HG03025 (cell line): ENCODE data around the gene PTAFR.

Experiments
- ATAC-seq: cut with Tn5 transposase; IDR thresholded peaks from one replicate; pipeline ENCODE4 v1.9.1; 2021; ENCODE audit warnings: mild to moderate bottlenecking, moderate library complexity; ENCODE audit not compliant: unreplicated experiment, low FRiP score

Gene PTAFR

DNA sequence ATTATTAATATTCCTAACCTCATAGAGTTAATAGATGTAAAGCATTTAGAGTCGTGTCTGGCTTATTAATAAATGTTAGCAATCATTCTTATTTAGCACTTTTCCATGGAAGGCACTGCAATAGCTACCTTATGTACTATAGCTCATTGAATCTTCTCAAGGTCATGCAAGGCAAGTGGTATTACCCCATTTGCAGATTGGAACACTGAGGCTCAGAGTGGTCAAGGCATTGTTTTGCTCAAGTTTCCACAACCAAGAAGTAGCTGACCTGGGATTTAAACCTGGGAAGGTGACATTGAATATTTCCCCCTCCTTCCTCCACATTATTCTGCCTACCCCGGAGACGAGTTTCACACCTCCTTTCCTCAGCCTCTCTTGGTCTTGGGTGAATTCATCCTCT, 50.3 kb downstream of the PTAFR start:
- ATAC-seq = no peak

DNA sequence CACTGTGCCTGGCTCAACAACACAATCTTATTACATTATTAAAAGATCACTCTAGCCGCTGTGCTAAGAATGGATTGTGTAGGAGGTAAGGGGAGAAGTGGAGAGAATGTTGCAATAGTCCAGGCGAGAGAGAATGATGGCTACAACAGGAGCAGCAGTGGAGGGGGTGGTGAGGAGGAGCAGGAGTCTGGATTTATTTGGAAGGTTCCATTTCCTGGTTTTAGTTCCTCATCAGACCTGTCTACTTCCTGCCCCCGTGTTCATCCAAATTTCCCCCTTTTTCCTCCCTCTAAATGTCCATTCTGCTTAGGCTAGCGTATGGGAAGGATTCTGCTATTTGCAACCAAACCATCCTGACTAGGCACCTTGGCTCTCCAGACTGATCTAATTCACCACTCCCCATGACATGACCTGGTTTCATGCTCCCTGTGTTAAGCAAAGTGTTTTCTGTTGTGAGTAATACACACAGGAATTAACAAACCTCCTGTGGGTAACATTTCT, 53.0 kb downstream of the PTAFR start:
- no peak for ATAC-seq

DNA sequence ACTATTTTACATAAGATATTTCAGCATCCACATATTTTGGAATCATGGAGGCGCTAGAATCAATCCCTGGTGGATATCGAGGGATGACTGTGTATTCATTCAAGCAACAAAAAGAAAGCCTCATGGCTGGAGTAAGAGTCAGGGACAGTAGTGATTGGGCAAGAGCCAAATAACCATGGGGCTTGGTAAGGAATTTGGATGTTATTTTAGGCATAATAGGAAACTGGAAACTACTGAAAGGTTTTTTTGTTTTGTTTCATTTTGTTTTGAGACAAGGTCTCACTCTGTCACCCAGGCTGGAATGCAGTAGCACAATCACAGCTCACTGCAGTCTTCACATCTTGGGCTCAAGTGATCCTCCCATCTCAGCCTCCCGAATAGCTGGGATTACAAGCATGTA, 54.3 kb downstream of the PTAFR start:
- ATAC-seq = no peak

DNA sequence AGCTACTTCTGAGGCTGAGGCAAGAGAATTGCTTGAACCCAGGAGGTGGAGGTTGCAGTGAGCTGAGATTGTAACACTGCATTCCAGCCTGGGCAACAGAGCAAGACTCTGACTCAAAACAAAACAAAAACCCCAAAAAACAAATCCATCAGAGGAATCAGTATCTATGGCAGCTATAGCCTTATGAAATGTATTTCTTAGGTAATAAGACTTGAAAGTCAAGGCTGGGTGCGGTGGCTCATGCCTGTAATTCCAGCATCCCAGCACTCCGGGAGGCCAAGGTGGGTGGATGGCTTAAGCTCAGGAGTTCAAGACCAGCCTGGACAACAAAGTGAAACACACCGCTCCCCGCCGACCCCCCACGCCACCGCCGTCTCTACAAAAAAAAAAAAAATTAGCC, 56.9 kb downstream of the PTAFR start:
- no peak for ATAC-seq

DNA sequence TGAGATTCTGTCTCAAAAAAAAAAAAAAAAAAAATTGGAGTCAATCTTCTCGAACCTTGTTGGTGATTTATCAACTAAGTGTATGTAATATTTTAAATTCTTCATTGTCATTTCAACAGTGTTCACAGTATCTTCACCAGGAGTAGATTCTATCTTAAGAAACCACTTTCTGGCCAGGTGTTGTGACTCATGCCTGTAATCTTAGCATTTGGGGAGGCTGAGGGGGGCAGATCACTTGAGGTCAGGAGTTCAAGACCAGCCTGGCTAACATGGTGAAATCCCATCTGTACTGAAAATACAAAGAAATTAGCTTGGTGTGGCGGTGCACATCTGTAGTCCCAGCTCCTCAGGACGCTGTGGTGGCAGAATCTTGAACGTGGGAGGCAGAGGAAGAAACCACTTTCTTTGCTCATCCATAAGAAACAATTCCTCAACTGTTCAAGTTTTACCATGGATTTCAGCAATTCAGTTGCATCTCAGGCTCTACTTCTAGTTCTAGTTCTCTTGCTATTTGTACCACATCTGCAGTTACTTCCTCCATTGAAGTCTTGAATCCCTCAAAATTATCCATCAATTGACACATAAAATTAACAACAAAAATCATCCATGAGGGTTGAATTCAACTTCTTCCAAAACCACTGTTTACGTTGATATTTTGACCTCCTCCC, 57.7 kb downstream of the PTAFR start:
- no peak for ATAC-seq

DNA sequence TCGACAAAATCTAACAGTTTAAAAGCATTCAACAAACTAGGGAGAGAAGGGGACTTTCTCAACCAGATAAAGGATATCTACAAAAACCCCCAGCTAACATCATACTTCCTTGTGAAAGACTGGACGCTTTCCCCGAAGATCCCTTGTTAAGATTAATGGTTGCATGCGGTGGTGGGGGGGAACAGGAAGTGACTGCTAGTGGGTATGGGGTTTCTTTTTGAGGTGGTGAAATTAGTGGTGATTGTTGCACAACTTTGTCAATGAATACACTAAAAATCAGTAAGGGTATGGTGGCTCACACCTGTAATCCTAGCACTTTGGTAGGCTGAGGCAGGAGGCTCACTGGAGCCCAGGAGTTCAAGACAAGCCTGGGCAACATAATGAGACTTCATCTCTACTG, 61.2 kb downstream of the PTAFR start:
- ATAC-seq = no peak

DNA sequence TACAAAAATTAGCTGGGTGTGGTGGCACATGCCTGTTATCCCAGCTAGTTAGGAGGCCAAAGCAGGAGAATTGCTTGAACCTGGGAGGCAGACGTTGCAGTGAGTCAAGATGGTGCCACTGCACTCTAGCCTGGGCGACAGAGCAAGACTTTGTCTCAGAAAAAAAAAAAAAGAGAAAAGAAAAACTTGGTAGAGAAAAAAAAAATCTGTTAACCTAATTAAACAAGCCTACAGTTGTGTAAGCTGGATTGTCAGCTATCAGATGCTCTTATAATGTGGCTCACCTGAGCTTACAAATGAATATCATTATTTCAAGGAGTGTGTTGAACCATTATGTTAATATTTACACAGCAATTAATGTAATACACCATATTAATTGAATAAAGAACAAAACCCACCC, 61.6 kb downstream of the PTAFR start:
- no peak for ATAC-seq

DNA sequence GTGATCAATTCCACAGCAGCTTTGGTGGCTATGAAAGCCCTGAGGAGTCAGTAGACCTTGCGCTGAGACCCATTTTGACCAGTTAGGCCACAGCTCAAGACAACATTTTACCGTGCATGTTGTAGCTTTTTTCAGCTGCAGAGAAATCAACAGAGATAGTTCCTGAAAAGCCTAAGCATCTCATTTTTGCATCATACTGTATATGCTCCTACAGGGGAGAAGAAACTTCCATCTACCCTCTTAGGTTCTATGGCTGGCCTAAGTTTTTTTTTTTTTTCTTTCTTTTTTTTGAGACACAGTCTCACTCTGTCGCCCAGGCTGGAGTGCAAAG, 63.3 kb downstream of the PTAFR start:
- ATAC-seq = no peak

DNA sequence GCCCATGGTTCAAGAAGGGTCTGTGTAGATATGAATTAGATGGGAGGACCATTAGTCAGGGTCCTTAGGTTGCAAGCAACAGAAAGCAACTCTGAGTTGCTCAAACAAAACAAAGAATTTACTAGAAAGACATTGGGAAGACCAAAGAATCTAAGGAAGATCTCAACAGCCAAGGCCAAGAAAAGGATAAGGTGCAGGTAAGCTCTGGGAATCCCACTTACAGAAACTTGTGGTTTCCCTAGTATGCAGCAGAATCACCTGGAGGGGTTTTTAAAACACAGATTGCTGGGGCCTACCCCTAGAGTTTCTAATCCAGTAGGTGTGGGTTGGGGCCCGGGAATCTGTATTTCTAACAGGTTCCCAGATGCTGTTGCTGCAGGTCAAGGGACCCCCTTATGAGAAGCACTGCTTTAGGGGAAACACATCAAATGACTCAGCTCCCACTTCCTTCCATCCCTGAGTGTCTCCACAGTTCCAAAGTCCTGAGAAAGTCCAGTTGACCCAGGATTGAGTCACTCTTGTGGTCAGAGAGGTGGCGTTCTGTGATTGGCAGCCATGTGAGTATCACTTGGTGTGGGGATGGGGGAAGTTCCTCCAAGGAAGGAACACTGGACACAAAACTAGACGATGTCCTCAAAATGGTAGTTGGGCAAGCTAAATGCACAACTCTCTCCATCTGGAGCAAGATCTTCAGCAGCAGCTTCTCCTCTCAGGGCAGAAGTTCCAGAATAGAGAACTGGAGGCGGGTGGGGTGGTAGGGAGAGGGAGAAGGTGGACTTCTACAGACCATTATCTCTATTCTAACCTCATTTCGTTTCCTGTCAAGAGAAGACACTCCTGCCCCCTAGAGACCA, 63.9 kb downstream of the PTAFR start:
- ATAC-seq = no peak

DNA sequence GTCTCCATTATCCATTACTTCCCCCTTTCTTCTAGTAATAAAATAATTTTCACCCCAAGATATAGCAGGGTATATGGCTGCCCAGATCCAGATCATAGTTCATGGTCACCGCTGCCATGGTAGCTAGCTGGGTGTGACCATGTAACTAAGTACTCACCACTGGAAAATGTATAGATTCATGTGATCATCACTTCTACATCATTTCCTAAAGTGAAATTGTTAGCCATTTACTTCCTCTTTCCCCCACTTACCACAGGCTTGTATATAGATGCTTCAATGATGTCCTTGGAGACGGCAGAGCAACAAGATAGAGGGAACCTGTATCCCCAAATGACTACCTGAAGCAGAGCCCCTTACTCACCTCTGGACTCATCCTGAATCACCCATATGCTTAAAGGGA, 65.3 kb downstream of the PTAFR start:
- no peak for ATAC-seq

DNA sequence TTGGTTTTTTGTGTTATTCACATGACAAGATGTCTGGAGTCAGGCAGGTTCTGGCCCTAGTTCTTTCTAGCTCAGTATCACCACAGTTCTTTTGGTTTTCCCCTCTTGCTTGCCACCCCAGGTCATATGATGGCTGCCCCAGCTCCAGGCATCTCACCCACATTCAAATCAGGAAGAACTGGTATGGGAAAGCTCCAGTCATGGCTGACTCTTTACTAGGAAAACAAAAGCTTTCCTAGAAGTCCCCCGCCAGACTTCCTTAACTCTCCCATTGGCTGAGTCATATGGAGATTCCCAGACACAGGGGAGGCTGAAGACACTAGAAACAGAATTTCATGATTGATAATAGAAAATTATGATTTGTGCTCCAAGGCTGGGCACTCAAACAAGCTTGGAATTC, 65.9 kb downstream of the PTAFR start:
- ATAC-seq = no peak

DNA sequence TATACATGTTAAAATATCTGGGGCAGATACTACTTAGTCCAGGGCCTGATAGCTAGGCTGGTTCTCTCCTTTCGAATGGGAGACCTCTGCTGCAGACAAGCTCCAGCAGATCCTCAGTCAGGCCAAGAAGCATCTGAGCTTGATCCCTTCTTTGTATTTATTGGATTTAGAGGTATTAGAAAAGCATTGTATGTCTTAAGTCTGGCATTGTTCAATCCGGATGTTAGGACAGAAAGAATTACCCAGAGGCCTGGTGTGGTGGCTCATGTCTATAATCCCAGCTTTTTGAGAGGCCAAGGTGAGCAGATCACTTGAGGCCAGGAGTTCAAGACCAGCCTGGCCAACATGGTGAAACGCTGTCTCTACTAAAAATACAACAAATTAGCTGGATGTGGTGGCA, 66.9 kb downstream of the PTAFR start:
- ATAC-seq = no peak

DNA sequence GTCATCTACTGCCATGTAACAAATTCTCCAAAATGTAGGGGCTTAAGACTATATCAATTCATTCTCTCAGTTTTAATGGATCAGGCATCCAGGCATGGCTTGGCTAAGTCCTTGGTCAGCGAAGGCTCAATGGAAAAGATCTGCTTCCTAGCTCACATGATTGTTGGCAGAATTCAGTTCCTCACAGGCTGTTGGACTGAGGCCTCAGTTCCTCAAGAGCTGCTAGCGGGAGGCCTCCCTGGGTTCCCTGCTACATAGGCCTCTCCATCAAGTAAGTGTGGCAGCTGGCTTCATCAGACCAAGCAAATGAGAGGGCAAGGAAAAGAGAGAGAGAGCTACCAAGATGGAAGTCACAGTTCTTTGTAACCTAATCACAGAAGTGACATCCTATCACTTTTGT, 68.5 kb downstream of the PTAFR start:
- no peak for ATAC-seq

DNA sequence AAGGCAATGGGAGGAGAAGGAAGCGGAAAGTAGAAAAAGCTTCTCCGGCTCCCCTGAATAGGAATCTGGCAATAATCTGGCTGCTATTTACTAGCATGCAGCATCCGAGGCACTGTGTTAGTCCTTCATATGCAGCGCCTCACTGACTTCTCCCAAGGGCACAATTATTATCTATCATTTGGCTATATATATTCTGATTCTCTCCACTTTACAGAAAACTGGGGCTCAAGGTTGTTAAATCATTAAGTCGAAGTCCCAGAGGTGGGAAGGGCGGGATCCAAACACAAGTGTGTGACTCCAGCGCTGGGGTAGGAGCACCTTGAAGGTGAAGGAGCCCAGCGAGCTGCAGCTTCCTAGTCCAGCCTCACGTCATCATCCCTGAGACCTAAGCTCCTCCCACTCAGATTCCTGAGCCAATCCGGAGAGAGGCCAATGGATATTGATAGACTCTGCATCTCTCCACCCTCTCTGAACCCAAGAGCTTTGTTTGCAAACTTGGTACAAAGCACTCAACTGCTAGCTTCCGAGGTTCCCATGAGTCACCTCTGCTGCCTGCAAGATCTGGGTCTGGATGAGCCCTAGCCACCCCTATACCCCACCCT, 71.5 kb downstream of the PTAFR start:
- no peak for ATAC-seq

DNA sequence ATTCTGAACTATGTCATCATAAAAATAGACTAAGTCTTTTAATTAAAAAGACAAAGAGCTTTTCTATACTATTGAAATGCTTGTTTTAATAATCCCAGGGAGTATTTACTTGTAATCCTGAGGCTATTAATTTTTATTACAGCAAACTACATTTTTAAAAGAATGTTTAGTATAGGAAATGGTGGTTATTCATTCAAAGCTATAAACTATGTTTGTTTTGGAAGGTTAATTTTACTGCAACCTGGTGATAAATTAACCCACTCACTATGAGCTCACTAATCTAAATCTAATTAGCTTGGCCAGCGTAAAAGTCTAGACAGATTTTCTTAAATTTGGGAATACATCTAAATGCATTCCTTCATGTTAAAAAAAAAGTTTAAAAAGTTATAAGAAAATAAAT, 74.3 kb downstream of the PTAFR start:
- ATAC-seq = no peak

DNA sequence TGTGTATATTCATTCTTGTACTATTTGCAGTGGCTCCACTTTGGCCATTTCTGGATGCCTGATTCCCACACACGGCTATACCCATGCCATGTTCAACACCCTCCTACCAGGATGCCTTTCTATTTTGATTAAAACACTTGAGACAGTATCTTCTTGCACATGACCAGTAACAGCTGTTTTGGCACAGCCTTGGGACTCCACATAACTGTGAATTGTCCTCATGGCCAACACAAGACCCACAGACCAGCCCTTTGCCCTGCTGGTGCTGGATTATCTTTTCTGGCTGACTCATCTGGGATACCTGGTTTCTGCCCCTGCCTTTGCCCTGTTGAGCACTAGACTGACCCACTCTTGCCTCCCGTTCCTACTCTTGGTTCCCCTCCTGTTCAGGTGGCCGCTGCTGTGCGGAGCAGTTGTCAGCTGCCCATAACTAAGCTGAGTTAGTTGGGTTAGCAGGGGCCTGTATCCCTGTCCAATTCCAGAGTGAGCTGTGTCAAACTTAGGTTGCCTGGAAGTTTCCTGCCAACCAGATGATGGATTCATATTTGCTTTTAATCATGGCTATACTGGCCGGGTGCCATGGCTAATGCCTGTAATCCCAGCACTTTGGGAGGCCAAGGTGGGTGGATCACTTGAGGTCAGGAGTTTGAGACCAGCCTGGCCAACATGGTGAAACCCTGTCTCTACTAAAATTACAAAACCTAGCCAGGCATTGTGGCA, 77.3 kb downstream of the PTAFR start:
- ATAC-seq = no peak
